Measurements from ENCODE around the gene RNF157.

DNA sequence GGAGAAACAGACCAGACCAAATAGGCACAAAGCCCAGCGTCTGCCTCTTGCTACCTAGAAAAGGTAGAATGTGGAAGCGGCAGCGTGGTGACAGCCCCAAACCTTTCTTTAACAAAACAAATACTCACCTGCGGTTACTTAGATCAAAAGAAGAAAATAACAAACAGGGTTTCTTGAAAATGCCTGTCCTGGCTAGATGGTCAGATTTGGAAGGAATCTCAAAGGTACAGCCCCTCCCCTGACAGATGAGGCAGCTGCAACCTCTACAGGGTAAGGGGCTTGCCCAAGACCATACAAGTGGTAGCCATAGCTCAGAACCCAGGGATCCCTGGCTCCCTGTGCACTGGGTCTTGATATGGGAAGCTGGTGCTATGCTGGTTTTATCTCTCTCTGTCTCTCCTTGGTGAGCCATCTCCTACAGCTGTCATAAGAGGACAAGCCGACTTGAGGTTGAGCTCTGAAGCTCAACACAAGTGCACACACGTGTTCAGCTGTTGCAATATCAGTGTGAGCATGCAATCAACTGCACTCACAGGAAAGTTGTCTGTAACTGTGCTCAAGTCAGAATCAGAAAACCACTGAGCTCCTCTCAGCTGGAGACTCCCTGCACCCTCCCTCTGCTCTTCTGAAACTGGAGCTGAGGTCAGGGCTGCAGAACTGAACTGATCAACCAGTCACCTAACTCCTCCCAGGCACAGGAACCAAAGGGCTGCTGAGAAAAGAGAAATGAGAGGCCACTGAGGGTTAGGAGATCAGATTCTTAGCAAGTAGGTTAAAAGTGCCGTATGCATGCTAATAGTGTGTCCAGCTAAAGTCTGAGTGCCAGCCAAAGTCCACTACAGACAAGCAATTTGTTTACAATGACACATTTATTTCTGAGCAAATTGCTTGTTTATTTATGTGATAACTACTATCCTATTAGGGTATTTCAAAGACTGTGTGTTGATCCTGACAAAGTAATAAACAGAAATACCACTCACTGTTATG, 6.1 kb upstream of the RNF157 start:
- no peak for TF ChIP-seq CTCF (IDR thresholded peaks at IDR 0.05)
- TF ChIP-seq POLR2A (IDR thresholded peaks at IDR 0.05), result no peak

All from adrenal gland (tissue), 5 donors.